KBM-7 (cell line): ENCODE measurements around the gene SGPL1.

Experiments used
- DNase-seq: peaks from one replicate; pipeline ENCODE4 v3.0.0-alpha.2; 2015
- in situ Hi-C: fragments of 300-500 bp; cut with MboI; formaldehyde crosslinking; loops from 2 replicates; pipeline ENCODE4 v1.14.3; 2020; ENCODE audit warnings: low sequenced_read_pairs, low pct_unique_long_range_greater_than_20kb, mixed read lengths

SGPL1 gene

DNA sequence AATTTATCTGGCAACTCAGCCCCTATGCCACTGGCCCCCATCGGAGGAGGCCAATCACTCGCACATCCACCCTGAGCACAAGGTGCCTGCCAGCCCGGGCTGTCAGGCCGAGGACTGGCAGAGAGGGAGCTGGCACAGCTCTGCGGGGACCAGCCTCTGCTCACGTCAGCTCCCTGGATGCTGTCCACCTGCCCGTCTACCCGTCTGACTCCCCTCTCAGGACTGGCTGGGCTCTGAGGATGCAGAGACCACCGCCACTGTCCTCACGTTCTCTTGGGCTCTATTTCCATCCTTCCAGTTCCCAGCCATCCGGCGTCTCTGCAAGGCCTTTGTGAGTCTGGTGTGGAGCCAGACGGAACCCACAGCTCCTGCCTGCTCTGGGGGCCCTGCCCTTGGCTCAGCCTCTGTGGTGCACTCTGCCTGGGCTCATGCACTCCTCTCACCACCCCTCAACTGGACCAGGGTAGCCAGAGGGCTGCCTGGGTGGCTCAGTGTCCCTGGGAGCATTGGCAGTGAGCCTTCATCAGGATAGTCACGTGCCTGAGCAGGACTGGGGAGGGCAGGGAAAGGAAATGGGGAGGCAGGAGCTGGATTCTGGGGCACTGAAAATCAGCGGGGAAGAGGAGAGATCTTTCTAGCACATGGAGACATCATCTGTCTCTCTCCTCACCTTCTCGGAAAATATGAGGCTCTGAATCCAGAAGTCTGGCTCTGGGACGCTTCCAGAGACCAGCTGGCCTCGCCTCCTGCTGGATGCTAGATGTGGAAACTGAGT is 110.7 kb downstream of the SGPL1 start:
- in situ Hi-C loops: no loop called here
- DNase-seq: no peak

DNA sequence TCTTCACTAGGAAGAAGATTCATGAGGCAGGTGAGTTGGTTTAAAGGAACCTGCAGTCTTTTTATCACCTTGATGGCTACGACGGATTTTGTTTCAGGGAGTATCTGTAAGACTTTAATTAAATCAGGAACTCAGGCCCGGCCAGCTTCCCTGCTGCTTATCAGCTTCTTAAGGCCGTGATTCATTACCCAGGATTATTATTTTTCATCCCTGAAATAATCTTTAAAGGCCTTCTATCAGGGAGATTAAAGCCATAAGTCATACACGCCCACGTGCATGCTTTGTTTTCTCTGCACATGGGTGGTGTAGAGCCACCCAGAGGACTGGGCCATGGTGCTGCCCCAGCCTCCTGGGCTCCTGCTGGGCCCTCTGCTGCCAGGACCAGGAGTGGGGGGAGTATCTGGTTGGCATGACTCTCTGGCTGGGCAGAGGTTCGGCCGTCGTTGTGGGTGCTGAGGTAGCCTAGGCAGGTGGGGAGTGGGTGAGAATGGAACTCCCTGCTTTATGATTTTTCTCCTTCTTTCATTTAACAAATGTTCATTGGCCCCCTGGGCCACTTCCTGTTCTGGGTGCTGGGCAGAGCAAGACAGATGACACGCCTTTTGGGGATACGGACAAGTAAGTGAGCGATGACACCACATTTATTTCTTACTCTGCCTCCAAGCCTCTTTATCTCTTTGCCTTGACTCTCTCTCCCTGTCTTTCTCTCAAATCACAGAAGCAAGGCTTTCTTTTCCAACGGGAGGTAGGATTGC is 111.6 kb downstream of the SGPL1 start:
- DNase-seq: no peak
- in situ Hi-C loops: no loop called here

DNA sequence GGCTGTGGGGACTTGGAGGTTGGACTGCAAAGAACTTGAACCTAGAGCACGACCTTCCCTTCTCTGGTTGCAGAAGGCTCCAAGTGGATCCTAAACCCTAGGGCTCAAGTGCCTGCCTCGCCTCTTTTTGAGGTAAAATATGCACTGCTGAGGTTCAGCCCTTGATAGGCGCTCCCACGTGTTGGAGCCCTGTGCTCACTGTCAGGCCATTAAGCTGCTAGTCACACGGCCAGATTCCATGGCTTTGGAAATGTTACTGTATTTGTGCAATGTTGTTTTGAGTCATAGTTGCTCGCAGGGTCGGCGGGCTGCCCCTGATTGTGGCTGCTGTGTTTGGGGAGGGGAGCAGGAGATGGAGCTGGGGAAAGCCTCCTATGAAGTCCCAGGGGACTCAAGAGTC is 112.4 kb downstream of the SGPL1 start:
- in situ Hi-C loops: no loop called here
- no peak for DNase-seq

DNA sequence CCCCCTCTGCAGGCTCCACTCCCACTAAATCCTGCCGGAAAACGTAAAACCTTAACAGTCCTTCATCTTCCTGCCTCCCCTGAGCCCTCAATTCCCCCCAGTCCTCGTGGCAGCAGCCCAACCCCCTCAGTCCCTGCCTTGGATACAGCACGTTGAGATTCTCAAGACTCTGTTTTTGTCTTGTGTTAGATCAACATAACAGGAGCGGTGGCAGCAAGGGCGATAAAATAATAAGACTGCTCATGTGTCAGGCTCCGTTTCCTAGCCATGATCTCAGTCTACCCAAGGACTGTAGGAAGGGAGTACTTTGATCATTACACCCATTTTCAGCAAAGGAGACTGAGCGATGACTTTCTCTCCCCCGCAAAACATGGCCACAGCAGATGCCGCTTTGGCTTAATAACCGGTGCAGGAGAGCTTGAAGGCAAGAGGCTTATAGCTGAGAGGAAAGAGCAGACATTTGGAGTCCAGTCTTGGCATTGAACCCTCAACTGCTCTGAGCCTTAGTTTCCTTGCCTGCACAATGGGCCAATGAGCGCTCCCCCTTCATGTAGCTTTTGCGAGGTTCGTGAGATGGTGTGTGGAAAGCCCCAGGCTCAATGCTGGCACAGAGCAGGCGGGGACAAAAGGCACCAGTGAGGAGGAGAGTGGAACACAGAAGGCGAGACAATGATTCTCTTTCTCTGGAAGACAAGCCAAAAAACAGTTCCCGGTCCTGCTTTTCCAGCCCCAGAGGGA is 114.7 kb downstream of the SGPL1 start:
- no peak for DNase-seq
- in situ Hi-C loops: no loop called here
